IMR-90 (cell line): ENCODE data around the gene CD44. TPM values are rescaled to one million over a fixed set of nuclear protein-coding genes. Genes with fewer than 3 reads are reported as not detected.

ENCODE experiments used
- ATAC-seq: fragments of 200-7000 bp; cut with Tn5 transposase; 2 replicates; pipeline ENCODE4 v1.9.1; 2020; ENCODE audit warnings: low read depth, mild to moderate bottlenecking, moderate library complexity
- BruUV-seq: library from RNA; stranded (reverse); fragments of 400-500 nt; replicated peaks from 2 replicates; lab custom pipeline; 2021; lab: Mats Ljungman, UMichigan
- CTCF ChIA-PET: fragments of 300-600 bp; formaldehyde crosslinking; extraction: SDS; loops from one replicate; lab custom pipeline; 2021; ENCODE audit warnings: antibody characterized with exemption; lab: Yijun Ruan, JAX
- POLR2A ChIA-PET: fragments of 300-600 bp; sonication (Branson Sonifier 250); formaldehyde crosslinking; loops from one replicate; lab custom pipeline; 2022; ENCODE audit warnings: antibody characterized with exemption; ENCODE audit not compliant: unreplicated experiment; lab: Charles Lee
- DNase-seq: peaks from one replicate; pipeline ENCODE4 v3.0.0; 2013
- H2AFZ ChIP-seq: replicated peaks from 2 replicates; pipeline ENCODE3; 2013; ENCODE audit warnings: low read length, mild to moderate bottlenecking; ENCODE audit not compliant: poor library complexity
- H2AK5ac ChIP-seq: 2 replicates; pipeline ENCODE4 v1.6.1; 2013; ENCODE audit warnings: low read depth, low read length, inconsistent platforms
- H2AK9ac ChIP-seq: replicated peaks from 2 replicates; pipeline ENCODE3; 2013; ENCODE audit warnings: mild to moderate bottlenecking, low read depth, low read length, moderate library complexity; ENCODE audit not compliant: poor library complexity
- H2BK120ac ChIP-seq: 2 replicates; pipeline ENCODE4 v1.6.1; 2013; ENCODE audit warnings: low read depth, low read length, inconsistent platforms
- H2BK15ac ChIP-seq: 3 replicates; pipeline ENCODE4 v1.6.1; 2013; ENCODE audit warnings: low read depth, low read length, inconsistent platforms
- H2BK20ac ChIP-seq: 2 replicates; pipeline ENCODE4 v1.6.1; 2013; ENCODE audit warnings: low read depth, mild to moderate bottlenecking, inconsistent platforms, low read length, moderate library complexity
- H2BK5ac ChIP-seq: 2 replicates; pipeline ENCODE4 v1.6.1; 2013; ENCODE audit warnings: mild to moderate bottlenecking, low read depth, low read length, inconsistent platforms; ENCODE audit not compliant: poor library complexity, severe bottlenecking
- H3K14ac ChIP-seq: replicated peaks from 2 replicates; pipeline ENCODE4 v1.6.1; 2013; ENCODE audit warnings: low read depth, low read length, inconsistent platforms
- H3K18ac ChIP-seq: 2 replicates; pipeline ENCODE4 v1.6.1; 2013; ENCODE audit warnings: low read depth, low read length, control low read depth
- H3K23ac ChIP-seq: 2 replicates; pipeline ENCODE4 v1.6.1; 2013; ENCODE audit warnings: low read depth, low read length, inconsistent platforms
- H3K27ac ChIP-seq: 2 replicates; pipeline ENCODE4 v1.5.1; 2013; ENCODE audit warnings: mild to moderate bottlenecking, control low read depth, low read length; ENCODE audit not compliant: insufficient read depth
- H3K27me3 ChIP-seq: 2 replicates; pipeline ENCODE4 v1.6.1; 2013; ENCODE audit warnings: low read length; ENCODE audit not compliant: control insufficient read depth, insufficient read depth
- H3K36me3 ChIP-seq: 2 replicates; pipeline ENCODE4 v1.6.1; 2013; ENCODE audit warnings: low read length, mixed read lengths; ENCODE audit not compliant: control insufficient read depth, insufficient read depth
- H3K4ac ChIP-seq: 2 replicates; pipeline ENCODE4 v1.6.1; 2013; ENCODE audit warnings: low read depth, low read length, inconsistent platforms
- H3K4me1 ChIP-seq: 2 replicates; pipeline ENCODE4 v1.6.1; 2013; ENCODE audit warnings: low read length, mixed read lengths; ENCODE audit not compliant: control insufficient read depth, insufficient read depth
- H3K4me2 ChIP-seq: 2 replicates; pipeline ENCODE4 v1.6.1; 2013; ENCODE audit warnings: low read depth, mild to moderate bottlenecking, control low read depth, low read length, moderate library complexity
- H3K4me3 ChIP-seq: 2 replicates; pipeline ENCODE4 v1.5.1; 2013; ENCODE audit warnings: low read depth, mild to moderate bottlenecking, control low read depth, low read length, moderate library complexity; ENCODE audit not compliant: insufficient read depth
- H3K56ac ChIP-seq: 2 replicates; pipeline ENCODE4 v1.6.1; 2013; ENCODE audit warnings: low read length, inconsistent platforms; ENCODE audit not compliant: insufficient read depth; ENCODE audit errors: extremely low read depth
- H3K79me1 ChIP-seq, 2 experiments: 2 replicates each; pipeline ENCODE4 v1.6.1; 2013; ENCODE audit warnings: low read length in 2 of 2, inconsistent platforms in 1 of 2, low read depth in 1 of 2
- H3K9ac ChIP-seq: 2 replicates; pipeline ENCODE4 v1.6.1; 2013; ENCODE audit warnings: low read depth, low read length, control low read depth
- H3K9me1 ChIP-seq: 2 replicates; pipeline ENCODE4 v1.6.1; 2013; ENCODE audit warnings: low read length, inconsistent platforms; ENCODE audit not compliant: insufficient read depth
- H3K9me3 ChIP-seq: 2 replicates; pipeline ENCODE4 v1.6.1; 2013; ENCODE audit warnings: low read length; ENCODE audit not compliant: control insufficient read depth, insufficient read depth
- H4K20me1 ChIP-seq: 2 replicates; pipeline ENCODE4 v1.6.1; 2013; ENCODE audit warnings: low read length, inconsistent platforms; ENCODE audit not compliant: insufficient read depth
- H4K5ac ChIP-seq: 2 replicates; pipeline ENCODE4 v1.6.1; 2013; ENCODE audit warnings: mild to moderate bottlenecking, low read depth, low read length, control low read depth
- H4K8ac ChIP-seq, 2 experiments: 2 replicates each; pipeline ENCODE4 v1.6.1; 2013; ENCODE audit warnings: low read depth in 2 of 2, low read length in 2 of 2, control low read depth in 1 of 2, inconsistent platforms in 1 of 2
- H4K91ac ChIP-seq: 2 replicates; pipeline ENCODE4 v1.6.1; 2013; ENCODE audit warnings: low read depth, low read length, inconsistent platforms; ENCODE audit not compliant: insufficient read depth
- BHLHE40 ChIP-seq: fragments of 150-350 bp; IDR thresholded peaks from 2 replicates; pipeline ENCODE4 v1.6.1; 2016; ENCODE audit warnings: mild to moderate bottlenecking, low read depth, low read length
- CEBPB ChIP-seq: IDR thresholded peaks from 2 replicates; pipeline ENCODE4 v1.6.1; 2012; ENCODE audit warnings: low read depth, low read length, improper control_type of control experiment
- CHD1 ChIP-seq: IDR thresholded peaks from 2 replicates; pipeline ENCODE4 v1.6.1; 2012; ENCODE audit warnings: low read depth, low read length, improper control_type of control experiment
- FOS ChIP-seq: fragments of 150-350 bp; IDR thresholded peaks from 2 replicates; pipeline ENCODE4 v1.6.1; 2016; ENCODE audit warnings: low read depth, low read length
- MAFK ChIP-seq: IDR thresholded peaks from 2 replicates; pipeline ENCODE4 v1.6.1; 2012; ENCODE audit warnings: low read depth, low read length, improper control_type of control experiment
- MAZ ChIP-seq: IDR thresholded peaks from 2 replicates; pipeline ENCODE4 v1.6.1; 2012; ENCODE audit warnings: low read depth, mild to moderate bottlenecking, low read length, improper control_type of control experiment, moderate library complexity, borderline replicate concordance
- MXI1 ChIP-seq: IDR thresholded peaks from 2 replicates; pipeline ENCODE4 v1.6.1; 2012; ENCODE audit warnings: low read depth, mild to moderate bottlenecking, low read length, moderate library complexity, borderline replicate concordance
- NFE2L2 ChIP-seq: fragments of 150-350 bp; IDR thresholded peaks from 2 replicates; pipeline ENCODE4 v1.6.1; 2016; ENCODE audit warnings: low read depth, mild to moderate bottlenecking, low read length
- POLR2A ChIP-seq: IDR thresholded peaks from 2 replicates; pipeline ENCODE4 v1.6.1; 2012; ENCODE audit warnings: mild to moderate bottlenecking, low read depth, low read length
- RAD21 ChIP-seq: IDR thresholded peaks from 2 replicates; pipeline ENCODE4 v1.6.1; 2012; ENCODE audit warnings: low read length, improper control_type of control experiment
- RCOR1 ChIP-seq: IDR thresholded peaks from 2 replicates; pipeline ENCODE4 v1.6.1; 2012; ENCODE audit warnings: mild to moderate bottlenecking, low read length, improper control_type of control experiment; ENCODE audit not compliant: insufficient replicate concordance
- RFX5 ChIP-seq: IDR thresholded peaks from 2 replicates; pipeline ENCODE4 v1.8.0; 2012; ENCODE audit warnings: low read depth, mild to moderate bottlenecking, low read length, moderate library complexity
- SMC3 ChIP-seq: fragments of 150-350 bp; IDR thresholded peaks from 2 replicates; pipeline ENCODE4 v1.6.1; 2016; ENCODE audit warnings: low read depth, mild to moderate bottlenecking, antibody characterized with exemption, low read length, moderate library complexity
- USF2 ChIP-seq: fragments of 150-350 bp; IDR thresholded peaks from 2 replicates; pipeline ENCODE4 v1.6.1; 2017; ENCODE audit warnings: mild to moderate bottlenecking, antibody characterized with exemption, low read length, low read depth
- WGBS, 2 experiments: methylation state at CpG; one replicate each; pipeline versions ENCODE4 v1.1.5 to v1.1.7; 2013; ENCODE audit warnings: missing lambda C conversion rate in 2 of 2; ENCODE audit not compliant: insufficient read length in 1 of 2; ENCODE audit errors: extremely low coverage in 2 of 2; 5-methylcytosine and 5-hydroxymethylcytosine counted together
- dilution Hi-C: fragments of 300-500 bp; cut with HindIII; formaldehyde crosslinking; loops from one replicate; pipeline ENCODE4 v1.14.3; 2018; ENCODE audit warnings: low sequenced_read_pairs; ENCODE audit not compliant: unreplicated experiment
- in situ Hi-C: fragments of 300-500 bp; cut with MboI; formaldehyde crosslinking; loops from 3 replicates; pipeline ENCODE4 v1.14.3; 2019; ENCODE audit warnings: low sequenced_read_pairs, inconsistent platforms, mixed read lengths
- intact Hi-C: fragments of 100-400 bp; cut with micrococcal nuclease; formaldehyde crosslinking; loops from 2 replicates; pipeline ENCODE4 v1.10.0; 2022
- polyA plus RNA-seq, 3 experiments: library from polyadenylated mRNA; depleted of rRNA; stranded (reverse); fragments of >200 nt; gene quantifications; 2 replicates each; pipeline ENCODE4 v1.2.3, GENCODE V29; 2012; ENCODE audit warnings: low replicate concordance in 1 of 3
- total RNA-seq: library from RNA; depleted of rRNA; stranded (reverse); fragments of >200 nt; gene quantifications from 2 replicates; pipeline ENCODE4 v1.2.3, GENCODE V29; 2012
- TF ChIP-seq, protein P1 (sequence below): conservative IDR thresholded peaks from 2 replicates; pipeline ENCODE4 v1.5.1; 2012; ENCODE audit warnings: mild to moderate bottlenecking, low read depth, low read length, improper control_type of control experiment
- TF ChIP-seq, protein P2 (sequence below): fragments of 150-350 bp; IDR thresholded peaks from 2 replicates; pipeline ENCODE4 v1.6.1; 2016; ENCODE audit warnings: low read depth, mild to moderate bottlenecking, low read length, moderate library complexity, borderline replicate concordance

The CD44 gene
- total and polyA plus RNA-seq, 2 of the 4 experiments (the other 2 are of a cell fraction) = 357 to 947 TPM

DNA sequence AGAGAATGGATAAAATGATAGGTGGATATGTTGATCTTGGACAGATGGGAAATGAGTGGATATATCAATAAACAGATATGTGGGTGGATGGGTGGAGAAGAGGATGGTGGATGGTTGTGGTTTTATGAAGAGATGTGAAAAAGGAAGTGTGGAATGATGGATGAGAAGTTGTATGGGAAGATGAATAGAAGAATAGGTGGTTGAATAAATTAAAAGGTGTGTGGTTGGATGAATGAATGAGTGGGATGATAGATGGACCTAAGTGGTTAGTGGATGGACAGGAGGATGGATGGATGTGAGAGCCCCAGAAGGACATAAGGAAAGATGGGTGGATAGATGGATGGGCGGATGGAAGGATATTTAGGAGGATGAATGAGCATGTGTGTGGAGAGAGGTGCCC lies 913 bp upstream of the CD44 start:
- Histone ChIP-seq H2BK20ac (peak overlapping the region; percentile 79), H2AK9ac (no peak overlapping the region), H3K56ac (no peak overlapping the region), H3K4me2 (peak overlapping the region; percentile 87), H2BK120ac (peak overlapping the region; percentile 88), H4K91ac (peak overlapping the region; percentile 83), H3K36me3 (peaks cover 11% of the 10 kb centered on the region; the same call in 1 of the 2 replicates), H3K9ac (no peak overlapping the region), H3K18ac (peak overlapping the region; percentile 49), H4K5ac (peak overlapping the region; percentile 40), H4K20me1 (peaks cover 37% of the 10 kb centered on the region), H3K27me3 (no peaks in the 10 kb centered on the region), H3K23ac (peak overlapping the region; percentile 84), H2BK15ac (peak overlapping the region; percentile 37; the same call in 2 of the 3 replicates), H3K4me1 (peaks cover 10% of the 10 kb centered on the region), H3K9me3 (no peaks in the 10 kb centered on the region), H3K9me1 (peaks cover 10% of the 10 kb centered on the region; the same call in 1 of the 2 replicates), H2BK5ac (peak overlapping the region; percentile 96), H3K27ac (no peak overlapping the region), H2AFZ (peak overlapping the region; percentile 94), H3K4ac (peak overlapping the region; percentile 98), H4K8ac (peak overlapping the region; percentile 15 to 50; a peak in 2 of 4 replicates), H3K79me1 (peaks cover 4 to 32% of the 10 kb centered on the region in 2 experiments; a peak in 3 of 4 replicates), H3K4me3 (0 out of 2 replicates have a peak overlapping the region, but pooled peaks have one; percentile 74), H2AK5ac (peak overlapping the region; percentile 88), H3K14ac (peak overlapping the region; percentile 86; the same call in 1 of the 2 replicates)
- intact Hi-C loops (loop anchor here (2.0 kb wide), 2 partner anchors 55 to 211 kb away; no protein-coding TSS in a partner anchor), dilution Hi-C loops (no loop called here), in situ Hi-C loops (no loop called here)
- ChIA-PET POLR2A (interaction anchor here (1.1 to 4.9 kb wide), 2 partner anchors 160 to 165 kb away, joined by 3 to 44 read pairs; no protein-coding TSS in a partner anchor), CTCF (interaction anchor here (0.6 kb wide), 1 partner anchor 130 kb away, joined by 5 read pairs; no protein-coding TSS in a partner anchor)
- 80 to 100% methylated on average over 1 of the region's 1 CpG for WGBS, 2 experiments
- no peak for ATAC-seq
- TF ChIP-seq SMC3 (no peak), NFE2L2 (no peak), RFX5 (no peak), FOS (no peak), RCOR1 (no peak), MAZ (no peak), BHLHE40 (no peak), MXI1 (no peak), CEBPB (no peak), RAD21 (no peak), CHD1 (no peak), USF2 (no peak), POLR2A (no peak), MAFK (no peak)
- TF ChIP-seq, protein P1, sequence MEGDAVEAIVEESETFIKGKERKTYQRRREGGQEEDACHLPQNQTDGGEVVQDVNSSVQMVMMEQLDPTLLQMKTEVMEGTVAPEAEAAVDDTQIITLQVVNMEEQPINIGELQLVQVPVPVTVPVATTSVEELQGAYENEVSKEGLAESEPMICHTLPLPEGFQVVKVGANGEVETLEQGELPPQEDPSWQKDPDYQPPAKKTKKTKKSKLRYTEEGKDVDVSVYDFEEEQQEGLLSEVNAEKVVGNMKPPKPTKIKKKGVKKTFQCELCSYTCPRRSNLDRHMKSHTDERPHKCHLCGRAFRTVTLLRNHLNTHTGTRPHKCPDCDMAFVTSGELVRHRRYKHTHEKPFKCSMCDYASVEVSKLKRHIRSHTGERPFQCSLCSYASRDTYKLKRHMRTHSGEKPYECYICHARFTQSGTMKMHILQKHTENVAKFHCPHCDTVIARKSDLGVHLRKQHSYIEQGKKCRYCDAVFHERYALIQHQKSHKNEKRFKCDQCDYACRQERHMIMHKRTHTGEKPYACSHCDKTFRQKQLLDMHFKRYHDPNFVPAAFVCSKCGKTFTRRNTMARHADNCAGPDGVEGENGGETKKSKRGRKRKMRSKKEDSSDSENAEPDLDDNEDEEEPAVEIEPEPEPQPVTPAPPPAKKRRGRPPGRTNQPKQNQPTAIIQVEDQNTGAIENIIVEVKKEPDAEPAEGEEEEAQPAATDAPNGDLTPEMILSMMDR = no peak
- TF ChIP-seq, protein P2, sequence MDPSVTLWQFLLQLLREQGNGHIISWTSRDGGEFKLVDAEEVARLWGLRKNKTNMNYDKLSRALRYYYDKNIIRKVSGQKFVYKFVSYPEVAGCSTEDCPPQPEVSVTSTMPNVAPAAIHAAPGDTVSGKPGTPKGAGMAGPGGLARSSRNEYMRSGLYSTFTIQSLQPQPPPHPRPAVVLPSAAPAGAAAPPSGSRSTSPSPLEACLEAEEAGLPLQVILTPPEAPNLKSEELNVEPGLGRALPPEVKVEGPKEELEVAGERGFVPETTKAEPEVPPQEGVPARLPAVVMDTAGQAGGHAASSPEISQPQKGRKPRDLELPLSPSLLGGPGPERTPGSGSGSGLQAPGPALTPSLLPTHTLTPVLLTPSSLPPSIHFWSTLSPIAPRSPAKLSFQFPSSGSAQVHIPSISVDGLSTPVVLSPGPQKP = no peak
- TSS peak; percentile 87 for BruUV-seq
- DNase-seq = no peak
